Breast epithelium (tissue), 3 donors: Measurements from ENCODE around the gene ADGB.

Source experiments
- POLR2A ChIP-seq: fragments of 450-650 bp; IDR thresholded peaks from one replicate; pipeline ENCODE4 v1.6.1; 2016; ENCODE audit warnings: antibody characterized with exemption, mild to moderate bottlenecking, moderate library complexity
- TF ChIP-seq, protein P1 (sequence below), 3 donors: fragments of 450-650 bp; IDR thresholded peaks; one replicate each; pipeline ENCODE4 v1.5.1; 2016 to 2017; ENCODE audit warnings: antibody characterized with exemption in 3 of 3, mild to moderate bottlenecking in 3 of 3, moderate library complexity in 3 of 3

GRCh38 chr6:146795479-146796133 lies 196.8 kb downstream of the ADGB start:
- TF ChIP-seq, protein P1, sequence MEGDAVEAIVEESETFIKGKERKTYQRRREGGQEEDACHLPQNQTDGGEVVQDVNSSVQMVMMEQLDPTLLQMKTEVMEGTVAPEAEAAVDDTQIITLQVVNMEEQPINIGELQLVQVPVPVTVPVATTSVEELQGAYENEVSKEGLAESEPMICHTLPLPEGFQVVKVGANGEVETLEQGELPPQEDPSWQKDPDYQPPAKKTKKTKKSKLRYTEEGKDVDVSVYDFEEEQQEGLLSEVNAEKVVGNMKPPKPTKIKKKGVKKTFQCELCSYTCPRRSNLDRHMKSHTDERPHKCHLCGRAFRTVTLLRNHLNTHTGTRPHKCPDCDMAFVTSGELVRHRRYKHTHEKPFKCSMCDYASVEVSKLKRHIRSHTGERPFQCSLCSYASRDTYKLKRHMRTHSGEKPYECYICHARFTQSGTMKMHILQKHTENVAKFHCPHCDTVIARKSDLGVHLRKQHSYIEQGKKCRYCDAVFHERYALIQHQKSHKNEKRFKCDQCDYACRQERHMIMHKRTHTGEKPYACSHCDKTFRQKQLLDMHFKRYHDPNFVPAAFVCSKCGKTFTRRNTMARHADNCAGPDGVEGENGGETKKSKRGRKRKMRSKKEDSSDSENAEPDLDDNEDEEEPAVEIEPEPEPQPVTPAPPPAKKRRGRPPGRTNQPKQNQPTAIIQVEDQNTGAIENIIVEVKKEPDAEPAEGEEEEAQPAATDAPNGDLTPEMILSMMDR (IDR thresholded peaks at IDR 0.05) = no peak
- no peak for TF ChIP-seq POLR2A
